Activated T-helper 9 cell treated with anti-CD3 and anti-CD28 coated beads, Interleukin-2, amount 50 U/mL, for 16 hours (primary cell): Measurements from ENCODE around the gene DNAJC1.

Experiments
- DNase-seq: peaks from one replicate; pipeline ENCODE4 v3.0.0-alpha.2; 2020; ENCODE audit warnings: low read depth

The DNAJC1 gene

DNA sequence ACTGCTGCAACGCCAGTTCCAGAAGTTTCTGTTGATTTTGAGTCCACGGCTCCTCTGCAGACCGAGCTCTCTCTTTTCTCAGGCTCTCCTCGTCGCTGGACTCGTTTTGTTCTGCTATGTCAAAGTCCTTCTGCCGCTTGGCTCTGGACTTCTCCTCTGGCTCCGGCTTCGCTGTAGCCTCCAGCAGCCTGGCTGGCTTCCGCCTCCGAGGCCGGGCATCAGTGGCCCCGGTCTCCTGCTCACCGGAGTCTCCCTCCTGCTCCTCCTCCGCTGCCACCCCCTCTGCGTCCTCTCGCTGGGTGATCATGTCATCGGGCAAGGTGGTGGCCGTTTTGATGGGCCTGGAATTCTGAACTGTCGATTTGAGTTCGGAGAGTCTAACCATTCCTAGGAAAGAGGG, 244.3 kb downstream of the DNAJC1 start:
- no peak for DNase-seq

DNA sequence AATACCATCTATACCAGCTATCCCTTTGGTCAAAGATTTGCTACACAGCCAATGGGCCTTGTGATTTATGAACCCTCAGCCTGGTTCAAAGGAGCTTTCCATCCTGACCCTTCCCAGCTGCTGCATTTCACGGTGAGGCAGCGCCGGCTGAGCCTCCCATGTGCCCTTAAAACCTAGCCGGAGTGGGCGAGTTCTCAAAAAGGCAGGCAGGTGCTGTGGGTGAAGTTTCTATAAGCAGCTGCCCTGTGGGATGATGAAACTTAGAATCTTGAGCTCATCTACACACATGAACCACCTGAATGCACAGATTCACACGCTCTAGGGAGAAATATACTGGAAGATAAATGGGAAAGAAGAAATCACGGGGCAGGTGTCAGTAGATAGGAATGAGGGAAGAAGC, 244.8 kb downstream of the DNAJC1 start:
- DNase-seq: no peak

- no peak for DNase-seq
Measured at GRCh38 chr10:21758239-21758638, 245.3 kb downstream of the DNAJC1 start.

DNA sequence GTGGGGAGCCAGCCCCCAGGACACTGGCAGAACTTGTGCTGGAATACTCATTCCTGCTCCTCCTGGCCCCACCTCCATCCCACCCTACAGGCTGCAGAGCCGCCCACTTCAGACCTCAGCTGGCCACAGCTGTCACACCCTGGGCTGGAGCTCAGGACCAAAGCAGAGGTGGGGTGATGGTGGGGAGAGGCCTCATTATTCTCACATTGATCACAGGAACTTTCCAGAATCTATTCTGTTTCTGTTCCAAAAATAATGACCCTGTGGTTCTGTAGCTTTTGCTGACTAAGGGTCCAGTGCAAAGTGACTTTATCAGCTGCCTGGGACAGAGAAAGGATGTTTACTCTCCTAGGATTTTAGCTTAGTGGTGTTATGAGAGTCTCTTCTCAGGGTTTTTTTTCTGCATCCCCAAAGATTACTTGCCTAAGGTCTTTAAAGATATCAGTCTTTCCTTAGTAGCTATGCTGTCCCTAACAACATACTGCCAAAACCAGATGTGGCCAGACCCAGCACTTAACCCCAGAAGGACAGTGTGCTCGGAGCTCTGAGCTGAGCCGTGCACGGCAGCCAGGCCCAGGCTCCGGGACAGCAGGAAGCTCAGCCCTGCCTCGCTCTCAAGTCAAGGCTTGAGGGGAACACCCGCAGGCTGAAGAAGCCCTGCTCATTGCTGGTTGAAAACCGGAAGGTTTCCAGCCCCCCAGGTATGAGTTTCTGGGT, 246.2 kb downstream of the DNAJC1 start:
- no peak for DNase-seq

- no peak for DNase-seq
Measured at GRCh38 chr10:21756707-21757106, 246.8 kb downstream of the DNAJC1 start.

DNA sequence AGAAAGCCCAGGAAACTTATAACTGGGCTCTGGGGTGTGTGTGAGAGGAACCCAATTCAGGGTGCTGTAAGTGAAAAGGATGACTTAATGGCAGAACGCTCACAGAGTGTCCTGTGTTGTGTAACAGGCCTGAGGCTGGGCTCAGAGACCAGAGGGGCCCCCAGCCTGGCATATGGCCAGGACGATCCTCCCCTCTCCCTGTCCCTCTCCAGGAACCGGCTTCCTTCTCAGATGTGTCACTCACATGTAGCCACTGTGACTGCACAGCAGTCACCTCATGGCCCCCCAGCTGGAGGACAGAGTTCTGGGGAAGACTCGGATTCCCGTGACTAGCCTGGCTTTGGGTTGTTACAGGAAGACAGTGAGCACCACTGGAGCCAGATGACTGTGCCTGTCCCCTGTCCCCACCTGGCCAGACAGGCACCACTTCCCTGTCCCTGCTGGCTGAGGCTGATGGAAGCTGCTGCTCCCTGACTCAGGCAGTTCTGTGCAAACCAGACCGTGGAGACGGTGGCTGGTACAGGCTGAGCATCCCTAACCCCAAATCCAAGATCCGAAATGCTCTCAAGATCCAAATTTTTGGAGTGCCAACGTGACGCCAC, 249.0 kb downstream of the DNAJC1 start:
- DNase-seq: no peak

DNA sequence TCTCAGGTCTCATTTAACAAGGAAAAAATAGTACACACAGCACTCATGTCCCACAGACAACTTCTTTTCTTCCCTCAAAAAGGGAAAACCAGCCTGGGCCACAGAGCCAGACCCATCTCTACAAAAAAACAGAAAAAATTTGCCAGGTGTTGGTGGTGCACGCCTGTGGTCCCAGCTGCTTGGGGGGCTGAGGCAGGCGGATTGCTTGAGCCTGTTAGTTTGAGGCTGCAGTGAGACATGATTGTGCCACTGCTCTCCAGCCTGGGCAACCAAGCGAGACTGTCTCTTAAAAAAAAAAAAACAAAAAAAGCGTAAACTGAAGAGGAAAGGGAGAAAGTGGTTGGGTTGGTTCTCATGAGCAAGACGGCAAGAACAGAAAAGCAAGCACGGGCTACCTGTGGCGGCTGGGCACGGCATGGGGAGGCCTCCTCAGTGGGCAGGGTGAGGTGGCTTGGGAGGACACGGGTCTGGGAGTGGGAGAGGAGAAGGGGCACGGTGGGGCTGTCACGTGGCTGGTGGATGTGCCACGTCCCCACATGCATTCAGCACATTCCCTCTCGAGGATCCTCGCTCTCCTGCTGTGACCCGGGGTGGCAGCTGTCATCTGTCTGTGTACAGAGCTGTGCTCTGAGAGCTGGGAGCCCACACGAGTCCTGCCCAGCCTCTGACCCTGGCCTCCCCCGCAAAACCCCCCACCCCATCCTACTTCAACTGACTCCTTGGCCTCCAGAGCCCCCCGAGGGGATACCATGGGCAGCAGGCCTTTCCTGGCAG, 249.8 kb downstream of the DNAJC1 start:
- no peak for DNase-seq

- DNase-seq: no peak
Measured at GRCh38 chr10:21751341-21752310, 251.9 kb downstream of the DNAJC1 start.

DNA sequence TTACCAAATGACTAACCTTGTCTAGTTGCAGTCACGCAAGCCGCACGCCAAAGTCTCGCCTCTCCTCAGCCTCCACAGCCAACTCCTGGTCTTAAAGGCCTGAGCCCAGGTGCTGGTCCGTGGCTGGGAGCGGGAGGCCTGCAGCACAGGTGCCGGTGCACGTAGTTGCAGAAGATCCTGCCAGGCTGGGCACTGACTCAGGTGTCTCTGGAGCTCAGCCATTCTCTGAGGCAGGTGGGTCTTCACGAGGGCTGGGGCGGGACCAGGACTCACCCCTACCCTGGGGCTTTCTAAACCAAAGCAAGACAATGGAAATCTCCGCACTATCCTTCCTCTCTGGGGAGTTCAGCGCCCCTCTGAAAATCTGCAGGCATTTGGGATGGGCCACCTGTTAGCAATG, 253.1 kb downstream of the DNAJC1 start:
- no peak for DNase-seq

DNA sequence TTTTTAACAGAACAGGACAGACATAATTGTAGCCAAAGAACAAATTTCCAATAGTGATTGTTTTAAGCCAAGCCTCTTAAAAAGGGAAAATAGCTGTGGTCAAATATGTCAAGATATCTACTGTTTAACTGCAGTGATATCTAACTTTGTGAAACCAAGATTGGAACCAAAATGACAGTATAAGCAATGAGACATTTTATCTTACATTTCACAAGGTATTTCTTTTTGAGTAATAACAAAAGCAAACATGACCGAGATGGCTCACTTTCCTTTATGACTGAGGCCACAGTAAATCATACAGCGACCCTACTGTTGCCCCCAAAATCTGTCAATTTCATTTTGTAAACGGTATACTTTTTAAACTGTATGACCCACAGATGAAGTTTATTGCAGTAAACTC, 253.7 kb downstream of the DNAJC1 start:
- DNase-seq: no peak

- DNase-seq: no peak
Measured at GRCh38 chr10:21747809-21748208, 255.7 kb downstream of the DNAJC1 start.

DNA sequence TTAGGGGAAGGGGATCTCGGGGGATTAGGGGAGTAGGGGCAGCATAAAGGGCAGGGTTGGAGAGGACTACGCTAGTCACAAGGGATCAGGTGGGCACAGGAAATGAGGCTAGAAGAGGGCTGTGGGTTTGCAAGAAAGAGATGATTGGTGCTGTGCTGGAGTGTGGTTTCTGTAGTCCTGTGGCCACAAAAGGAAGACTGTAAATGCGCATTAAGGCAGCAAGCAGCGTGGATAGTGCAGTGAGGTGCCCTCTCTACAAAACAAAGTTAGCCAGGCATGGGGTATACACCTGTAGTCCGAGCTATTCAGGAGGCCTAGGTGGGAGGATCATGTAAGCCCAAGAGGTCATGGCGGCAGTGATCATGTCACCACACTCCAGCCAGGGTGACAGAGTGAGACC, 257.4 kb downstream of the DNAJC1 start:
- DNase-seq: no peak

DNA sequence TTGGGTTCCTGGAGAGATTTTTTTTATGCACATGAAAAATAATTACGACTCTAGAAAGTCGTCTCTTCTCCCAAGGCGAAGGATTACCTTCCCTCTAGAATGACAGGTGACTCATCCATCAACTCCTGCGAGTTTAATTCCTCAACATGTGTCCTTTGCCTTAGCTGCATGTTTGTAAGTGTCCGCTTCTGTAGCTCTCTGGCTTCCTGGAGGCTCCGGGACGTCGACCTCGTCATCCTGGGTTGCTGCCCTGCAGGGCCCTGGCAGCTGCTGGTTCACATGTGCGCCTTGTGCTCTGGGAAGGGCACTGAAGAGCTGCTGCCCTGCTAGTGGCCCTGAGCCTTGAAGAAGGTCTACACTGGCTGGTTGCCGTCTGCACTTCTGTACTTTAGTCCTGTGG, 259.3 kb downstream of the DNAJC1 start:
- no peak for DNase-seq

DNA sequence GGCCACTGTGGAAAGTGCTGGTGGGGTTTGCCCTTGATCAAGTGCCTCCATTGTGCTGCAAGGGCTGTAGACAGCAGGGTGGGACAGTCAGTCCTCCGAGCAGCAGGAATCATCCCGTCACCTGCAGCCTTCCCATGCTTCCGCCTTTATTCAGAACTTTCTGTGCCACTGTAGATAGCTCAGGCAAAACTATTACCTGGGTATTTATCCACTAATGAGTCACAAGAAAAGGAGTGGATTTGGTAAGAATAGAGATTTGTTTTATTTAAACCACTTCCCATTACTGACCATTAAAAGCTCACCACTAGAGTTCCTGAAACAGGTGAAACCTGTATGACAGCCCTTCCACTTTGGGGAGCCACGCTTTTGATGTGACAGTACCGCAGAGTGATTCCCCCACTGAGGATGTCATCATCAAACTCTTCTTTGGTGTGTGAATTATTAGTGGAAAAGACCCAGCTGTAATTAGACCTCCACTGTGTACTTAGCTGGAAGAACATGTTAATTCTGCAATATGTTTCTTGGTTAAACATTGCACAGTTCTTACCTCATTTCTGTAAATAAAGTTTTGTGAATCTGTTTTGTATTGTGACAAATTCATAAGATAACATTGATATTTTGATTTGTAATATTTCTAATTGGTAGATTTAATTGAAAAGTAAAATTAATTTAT, 260.7 kb downstream of the DNAJC1 start:
- no peak for DNase-seq

DNA sequence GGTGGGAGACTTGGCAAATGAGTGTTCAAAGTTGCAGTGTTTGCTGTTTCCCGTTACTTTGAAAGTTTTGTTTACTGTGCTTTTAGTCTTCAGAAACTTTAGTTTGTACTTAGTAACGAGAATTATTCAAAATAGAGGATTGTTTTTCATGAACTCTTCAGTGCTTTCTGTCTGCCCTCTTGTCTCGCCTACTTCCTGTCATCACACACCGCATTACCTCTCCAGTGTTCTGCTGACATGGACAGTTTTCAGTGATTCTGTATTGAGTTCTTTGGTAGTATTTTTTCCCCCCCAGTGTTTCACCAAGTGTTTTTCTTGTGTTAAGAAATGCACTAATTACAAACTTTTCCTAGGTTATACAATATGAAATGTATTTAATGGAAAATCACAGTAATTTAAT, 262.5 kb downstream of the DNAJC1 start:
- DNase-seq: no peak

- no peak for DNase-seq
Measured at GRCh38 chr10:21737106-21737505, 266.4 kb downstream of the DNAJC1 start.

GRCh38 chr10:21733710-21734109, 269.8 kb downstream of the DNAJC1 start:
- no peak for DNase-seq

DNA sequence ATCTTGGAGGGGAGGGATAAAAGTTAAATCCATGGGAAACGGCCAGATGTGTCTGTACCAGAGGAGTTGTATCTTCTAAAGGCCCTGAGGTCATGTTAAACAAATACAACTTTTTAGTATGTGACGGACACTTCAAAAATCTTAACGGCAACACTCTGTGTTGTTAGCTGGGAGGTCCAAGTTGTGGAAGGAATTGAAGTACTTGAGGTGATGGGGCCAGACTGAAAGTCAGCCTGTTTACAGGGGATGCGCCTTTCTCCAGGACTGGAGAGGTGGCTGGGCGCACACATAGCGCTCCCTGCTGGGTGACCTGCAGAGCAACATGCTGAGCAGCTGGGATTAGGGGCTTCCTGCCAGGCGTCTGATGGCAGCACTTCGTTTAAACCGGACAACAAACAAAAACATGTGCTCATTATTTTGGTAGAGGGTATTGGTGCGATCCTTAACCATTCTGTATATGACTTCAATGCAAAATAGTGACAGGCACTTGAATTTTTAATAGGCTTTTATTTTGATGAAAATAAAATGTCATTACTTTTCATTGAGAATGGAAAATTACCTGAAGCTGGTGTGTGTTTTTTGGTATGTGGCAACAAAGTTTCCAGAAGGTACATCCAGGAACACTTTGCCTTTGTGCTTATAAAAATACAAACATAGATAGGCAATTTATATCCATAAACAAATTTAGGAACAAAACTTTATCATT, 271.3 kb downstream of the DNAJC1 start:
- DNase-seq: peak; percentile 8

GRCh38 chr10:21728618-21729017, 274.9 kb downstream of the DNAJC1 start:
- no peak for DNase-seq

GRCh38 chr10:21727452-21728168, 275.9 kb downstream of the DNAJC1 start:
- no peak for DNase-seq
